ENCODE results near the gene PCBP3.

GRCh38 chr21:45641480-45642035, 2.0 kb upstream of the PCBP3 start:
- TF ChIP-seq CTCF (IDR thresholded peaks at IDR 0.05; ENCODE audit: extremely low read depth in 1 of 2, insufficient read depth in 1 of 2, low read depth in 1 of 2, low read length in 2 of 2) (no peak), POLR2A (IDR thresholded peaks at IDR 0.05; ENCODE audit: low read depth, low read length) (no peak), POLR2AphosphoS5 (IDR thresholded peaks at IDR 0.05; ENCODE audit: insufficient read depth, low read depth, low read length) (no peak), GATA2 (IDR thresholded peaks at IDR 0.05; ENCODE audit: insufficient read depth, insufficient read length, low read depth, low read length) (no peak), EZH2 (IDR thresholded peaks at IDR 0.05; ENCODE audit: borderline replicate concordance, low read depth, low read length, severe bottlenecking) (no peak), FOS (IDR thresholded peaks at IDR 0.05; ENCODE audit: borderline replicate concordance, insufficient read depth, low read length) (no peak), MAX (IDR thresholded peaks at IDR 0.05; ENCODE audit: insufficient read depth, insufficient read length) (no peak)

All from endothelial cell of umbilical vein (primary cell).